Measurements from ENCODE around the gene SUV39H2. TPM values are rescaled to one million over a fixed set of nuclear protein-coding genes. Genes with fewer than 3 reads are reported as not detected.

The SUV39H2 gene
- total RNA-seq, 1 donor from 2014 or later = 112 TPM

DNA sequence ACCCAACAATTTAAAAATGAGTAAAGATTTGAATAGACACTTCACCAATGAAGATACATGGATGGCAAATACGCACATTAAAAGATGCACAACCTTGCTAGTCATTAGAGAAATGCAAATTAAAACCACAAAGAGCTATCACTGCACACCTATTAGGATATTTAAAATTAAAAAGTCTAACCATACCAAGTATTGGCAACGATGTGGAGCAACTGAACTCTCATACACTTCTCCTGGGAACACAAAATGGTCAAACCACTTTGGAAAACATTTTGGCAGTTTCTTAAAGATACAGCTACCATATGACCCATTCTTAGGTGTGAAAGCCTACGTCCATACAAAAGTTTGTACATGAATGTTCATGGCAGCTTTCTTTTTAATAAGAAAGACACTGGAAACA lies 39.2 kb downstream of the SUV39H2 start:
- no peak overlapping the region for H3K4me2 ChIP-seq
- H3K4me1 Mint-ChIP-seq = no peaks in the 10 kb centered on the region
- no peak overlapping the region for H3K4me3 Mint-ChIP-seq
- no peaks in the 10 kb centered on the region for H3K27me3 Mint-ChIP-seq (ENCODE audit: insufficient read depth, low read depth)
- no peaks in the 10 kb centered on the region for H3F3A ChIP-seq (ENCODE audit: low read depth)
- no peak for DNase-seq (ENCODE audit: low spot score)
- H3K36me3 ChIP-seq = peaks cover 23% of the 10 kb centered on the region
- H3K36me3 Mint-ChIP-seq = peaks cover 82% of the 10 kb centered on the region
- no peak overlapping the region for H3K4me3 ChIP-seq
- H2AFZ ChIP-seq (replicated peaks) = no peak overlapping the region
- H3K4me1 ChIP-seq = no peaks in the 10 kb centered on the region
- TF ChIP-seq, protein P1, sequence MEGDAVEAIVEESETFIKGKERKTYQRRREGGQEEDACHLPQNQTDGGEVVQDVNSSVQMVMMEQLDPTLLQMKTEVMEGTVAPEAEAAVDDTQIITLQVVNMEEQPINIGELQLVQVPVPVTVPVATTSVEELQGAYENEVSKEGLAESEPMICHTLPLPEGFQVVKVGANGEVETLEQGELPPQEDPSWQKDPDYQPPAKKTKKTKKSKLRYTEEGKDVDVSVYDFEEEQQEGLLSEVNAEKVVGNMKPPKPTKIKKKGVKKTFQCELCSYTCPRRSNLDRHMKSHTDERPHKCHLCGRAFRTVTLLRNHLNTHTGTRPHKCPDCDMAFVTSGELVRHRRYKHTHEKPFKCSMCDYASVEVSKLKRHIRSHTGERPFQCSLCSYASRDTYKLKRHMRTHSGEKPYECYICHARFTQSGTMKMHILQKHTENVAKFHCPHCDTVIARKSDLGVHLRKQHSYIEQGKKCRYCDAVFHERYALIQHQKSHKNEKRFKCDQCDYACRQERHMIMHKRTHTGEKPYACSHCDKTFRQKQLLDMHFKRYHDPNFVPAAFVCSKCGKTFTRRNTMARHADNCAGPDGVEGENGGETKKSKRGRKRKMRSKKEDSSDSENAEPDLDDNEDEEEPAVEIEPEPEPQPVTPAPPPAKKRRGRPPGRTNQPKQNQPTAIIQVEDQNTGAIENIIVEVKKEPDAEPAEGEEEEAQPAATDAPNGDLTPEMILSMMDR (IDR thresholded peaks at IDR 0.05) = no peak
- TF ChIP-seq EZH2phosphoT487 (IDR thresholded peaks at IDR 0.05) (no peak), EZH2 (IDR thresholded peaks at IDR 0.05) (no peak)
- H4K20me1 ChIP-seq (ENCODE audit: low read depth) = no peaks in the 10 kb centered on the region
- H3K9me3 ChIP-seq (ENCODE audit: low read depth) = no peaks in the 10 kb centered on the region
- no peaks in the 10 kb centered on the region for H3K27me3 ChIP-seq
- no peak overlapping the region for H3K27ac ChIP-seq
- no peak overlapping the region for H3K27ac Mint-ChIP-seq
- peaks cover 49% of the 10 kb centered on the region for H3K9me3 Mint-ChIP-seq
- no peak overlapping the region for H3K9ac ChIP-seq
- no peaks in the 10 kb centered on the region for H3K79me2 ChIP-seq (ENCODE audit: low read depth)

DNA sequence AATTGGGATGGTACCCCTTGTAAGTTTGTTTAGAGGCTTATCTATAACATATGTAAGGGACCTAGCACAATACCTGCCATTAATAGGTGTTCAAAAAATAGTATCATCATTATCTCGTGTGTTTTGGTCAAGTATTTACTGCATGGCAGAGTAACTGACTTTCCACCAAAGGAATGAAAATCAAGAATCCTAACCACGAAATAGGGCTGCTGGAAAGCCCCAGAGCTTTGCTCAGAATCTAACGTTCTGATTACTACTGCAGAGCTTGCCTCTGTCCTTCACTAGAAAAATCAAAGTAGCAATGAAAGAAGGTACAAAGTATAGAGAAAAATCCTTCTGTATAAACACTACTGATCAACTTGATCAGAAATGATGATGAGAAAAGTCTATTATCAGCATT lies 40.3 kb downstream of the SUV39H2 start:
- no peak overlapping the region for H3K27ac Mint-ChIP-seq

DNA sequence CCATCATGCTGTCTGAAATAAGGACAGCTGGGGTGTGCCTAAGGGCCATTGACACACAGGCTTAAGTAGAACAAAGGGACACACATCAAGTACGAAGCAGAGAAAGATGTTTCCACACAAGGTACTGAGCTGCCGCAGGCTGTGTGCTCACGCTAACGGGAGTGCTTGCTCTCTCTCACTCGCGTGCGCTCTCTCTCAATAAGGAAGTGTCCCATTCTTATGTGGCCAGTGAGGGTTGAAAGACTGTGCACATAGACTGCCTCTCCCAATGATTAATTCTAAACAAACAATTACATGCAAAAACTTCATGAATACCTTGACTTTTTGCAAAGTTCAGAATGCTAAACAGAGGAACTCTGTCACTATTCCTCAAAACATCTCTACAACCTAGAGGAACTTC lies 45.3 kb downstream of the SUV39H2 start:
- TF ChIP-seq EZH2phosphoT487 (IDR thresholded peaks at IDR 0.05) (no peak), EZH2 (IDR thresholded peaks at IDR 0.05) (no peak)
- TF ChIP-seq, protein P1 (IDR thresholded peaks at IDR 0.05) = no peak
- Histone ChIP-seq H3K4me3 (no peak overlapping the region), H3K79me2 (ENCODE audit: low read depth) (no peaks in the 10 kb centered on the region), H3K27ac (no peak overlapping the region), H3K4me2 (no peak overlapping the region), H3K27me3 (no peaks in the 10 kb centered on the region), H3K36me3 (no peaks in the 10 kb centered on the region), H2AFZ (replicated peaks) (no peak overlapping the region), H3K9ac (no peak overlapping the region), H3K9me3 (ENCODE audit: low read depth) (no peaks in the 10 kb centered on the region), H3F3A (ENCODE audit: low read depth) (no peaks in the 10 kb centered on the region), H3K4me1 (no peaks in the 10 kb centered on the region), H4K20me1 (ENCODE audit: low read depth) (no peaks in the 10 kb centered on the region)
- no peaks in the 10 kb centered on the region for H3K27me3 Mint-ChIP-seq (ENCODE audit: insufficient read depth, low read depth)
- peaks cover 55% of the 10 kb centered on the region for H3K36me3 Mint-ChIP-seq
- H3K27ac Mint-ChIP-seq = no peak overlapping the region
- H3K9me3 Mint-ChIP-seq = no peaks in the 10 kb centered on the region
- no peaks in the 10 kb centered on the region for H3K4me1 Mint-ChIP-seq
- no peak overlapping the region for H3K4me3 Mint-ChIP-seq
- peak; percentile 4 for DNase-seq (ENCODE audit: low spot score)

More for the DNA sequence above, 40.3 kb downstream of the SUV39H2 start:
- H3K9me3 Mint-ChIP-seq = peaks cover 40% of the 10 kb centered on the region
- Histone ChIP-seq H3F3A (ENCODE audit: low read depth) (no peaks in the 10 kb centered on the region), H3K4me3 (no peak overlapping the region), H3K27me3 (no peaks in the 10 kb centered on the region), H3K27ac (no peak overlapping the region), H4K20me1 (ENCODE audit: low read depth) (no peaks in the 10 kb centered on the region), H2AFZ (replicated peaks) (no peak overlapping the region), H3K9ac (no peak overlapping the region), H3K4me1 (no peaks in the 10 kb centered on the region), H3K9me3 (ENCODE audit: low read depth) (no peaks in the 10 kb centered on the region), H3K36me3 (peaks cover 23% of the 10 kb centered on the region), H3K79me2 (ENCODE audit: low read depth) (no peaks in the 10 kb centered on the region), H3K4me2 (no peak overlapping the region)
- H3K4me1 Mint-ChIP-seq = no peaks in the 10 kb centered on the region
- H3K36me3 Mint-ChIP-seq = peaks cover 75% of the 10 kb centered on the region
- H3K27me3 Mint-ChIP-seq (ENCODE audit: insufficient read depth, low read depth) = no peaks in the 10 kb centered on the region
- no peak for DNase-seq (ENCODE audit: low spot score)
- no peak overlapping the region for H3K4me3 Mint-ChIP-seq
- TF ChIP-seq EZH2 (IDR thresholded peaks at IDR 0.05) (no peak), EZH2phosphoT487 (IDR thresholded peaks at IDR 0.05) (no peak)
- TF ChIP-seq, protein P1 (IDR thresholded peaks at IDR 0.05) = no peak
